GM12892 (cell line): ENCODE measurements around the gene COL7A1.

Experiments used
- DNase-seq: peaks from one replicate; pipeline ENCODE4 v3.0.0; 2011; ENCODE audit not compliant: insufficient read length
- FAIRE-seq: peaks from 2 replicates; lab custom pipeline; 2011; peaks lifted over from hg19 to GRCh38; lab: Jason Lieb, UNC
- POLR2A ChIP-seq: IDR thresholded peaks from 2 replicates; pipeline ENCODE4 v1.6.1; 2011; ENCODE audit warnings: low read depth, low read length, control low read depth
- POLR2AphosphoS5 ChIP-seq: IDR thresholded peaks from 2 replicates; pipeline ENCODE4 v1.6.1; 2011; ENCODE audit warnings: low read depth, low read length, control low read depth
- TAF1 ChIP-seq: IDR thresholded peaks from 2 replicates; pipeline ENCODE4 v1.6.1; 2011; ENCODE audit warnings: low read depth, mild to moderate bottlenecking, control low read depth, low read length, borderline replicate concordance

The COL7A1 gene

GRCh38 chr3:48524970-48525369 is 70.2 kb downstream of the COL7A1 start:
- DNase-seq (no peak), FAIRE-seq (no peak)
- TF ChIP-seq TAF1 (no peak), POLR2A (no peak), POLR2AphosphoS5 (no peak)

- TF ChIP-seq TAF1 (no peak), POLR2AphosphoS5 (no peak), POLR2A (no peak)
- FAIRE-seq (no peak), DNase-seq (no peak)
Observed at GRCh38 chr3:48521635-48522034, 73.5 kb downstream of the COL7A1 start.

GRCh38 chr3:48519277-48519643 is 75.9 kb downstream of the COL7A1 start:
- DNase-seq (no peak), FAIRE-seq (no peak)
- no peak for TF ChIP-seq TAF1
- no peak for TF ChIP-seq POLR2AphosphoS5
- TF ChIP-seq POLR2A, result no peak

- FAIRE-seq (no peak), DNase-seq (no peak)
- TF ChIP-seq TAF1, result no peak
- TF ChIP-seq POLR2AphosphoS5, result no peak
- no peak for TF ChIP-seq POLR2A
Observed at GRCh38 chr3:48518638-48519276, 76.4 kb downstream of the COL7A1 start.

- FAIRE-seq (no peak), DNase-seq (no peak)
- TF ChIP-seq POLR2AphosphoS5 (no peak; the same call in 1 of the 2 replicates), TAF1 (no peak), POLR2A (no peak)
Observed at GRCh38 chr3:48518069-48518468, 77.1 kb downstream of the COL7A1 start.

GRCh38 chr3:48516571-48516970 is 78.6 kb downstream of the COL7A1 start:
- no peak for DNase-seq
- no peak for FAIRE-seq
- TF ChIP-seq TAF1 (no peak), POLR2AphosphoS5 (no peak), POLR2A (no peak)

GRCh38 chr3:48514431-48515227 is 80.5 kb downstream of the COL7A1 start:
- FAIRE-seq (no peak), DNase-seq (no peak)
- TF ChIP-seq POLR2A (no peak), POLR2AphosphoS5 (no peak), TAF1 (no peak)
